Measurements from ENCODE around the gene RUFY3.
"Not testable (repeated sequence)": the region's sequence is repeated elsewhere in the genome, so short reads cannot be mapped to it uniquely, and the experiment has no call there.

Gene RUFY3

GRCh38 chr4:70735915-70736314, 14.2 kb downstream of the RUFY3 start:
- DNase-seq (ENCODE audit: low read depth) = not testable (repeated sequence)

GRCh38 chr4:70737006-70737405, 15.2 kb downstream of the RUFY3 start:
- DNase-seq (ENCODE audit: low read depth) = no peak

GRCh38 chr4:70737409-70737808, 15.6 kb downstream of the RUFY3 start:
- DNase-seq (ENCODE audit: low read depth) = no peak

- DNase-seq (ENCODE audit: low read depth) = no peak
Observed at GRCh38 chr4:70739496-70740337, 18.0 kb downstream of the RUFY3 start.

GRCh38 chr4:70741867-70742658, 20.3 kb downstream of the RUFY3 start:
- no peak for DNase-seq (ENCODE audit: low read depth)

- DNase-seq (ENCODE audit: low read depth) = no peak
Observed at GRCh38 chr4:70743731-70744130, 22.0 kb downstream of the RUFY3 start.

- no peak for DNase-seq (ENCODE audit: low read depth)
Observed at GRCh38 chr4:70746179-70746839, 24.5 kb downstream of the RUFY3 start.

- DNase-seq (ENCODE audit: low read depth) = no peak
Observed at GRCh38 chr4:70747874-70748273, 26.1 kb downstream of the RUFY3 start.

GRCh38 chr4:70749313-70749712, 27.5 kb downstream of the RUFY3 start:
- no peak for DNase-seq (ENCODE audit: low read depth)

- no peak for DNase-seq (ENCODE audit: low read depth)
Observed at GRCh38 chr4:70752236-70752635, 30.5 kb downstream of the RUFY3 start.

GRCh38 chr4:70753630-70754029, 31.9 kb downstream of the RUFY3 start:
- no peak for DNase-seq (ENCODE audit: low read depth)

GRCh38 chr4:70754470-70754869, 32.7 kb downstream of the RUFY3 start:
- no peak for DNase-seq (ENCODE audit: low read depth)

- DNase-seq (ENCODE audit: low read depth) = no peak
Observed at GRCh38 chr4:70754990-70755688, 33.4 kb downstream of the RUFY3 start.

GRCh38 chr4:70759126-70759525, 37.4 kb downstream of the RUFY3 start:
- no peak for DNase-seq (ENCODE audit: low read depth)

GRCh38 chr4:70759627-70760026, 37.9 kb downstream of the RUFY3 start:
- no peak for DNase-seq (ENCODE audit: low read depth)

- DNase-seq (ENCODE audit: low read depth) = no peak
Observed at GRCh38 chr4:70760662-70761061, 38.9 kb downstream of the RUFY3 start.

- DNase-seq (ENCODE audit: low read depth) = no peak
Observed at GRCh38 chr4:70761276-70761816, 39.6 kb downstream of the RUFY3 start.

- no peak for DNase-seq (ENCODE audit: low read depth)
Observed at GRCh38 chr4:70765368-70765767, 43.6 kb downstream of the RUFY3 start.

GRCh38 chr4:70768301-70768948, 46.7 kb downstream of the RUFY3 start:
- DNase-seq (ENCODE audit: low read depth) = peak; percentile 71

GRCh38 chr4:70769396-70769795, 47.6 kb downstream of the RUFY3 start:
- DNase-seq (ENCODE audit: low read depth) = not testable (repeated sequence)

- no peak for DNase-seq (ENCODE audit: low read depth)
Observed at GRCh38 chr4:70772929-70773555, 51.3 kb downstream of the RUFY3 start.
